IMR-90 (cell line): ENCODE results near the gene ZBTB38. TPM values are rescaled to one million over a fixed set of nuclear protein-coding genes. Genes with fewer than 3 reads are reported as not detected.

Experiments
- ATAC-seq: fragments of 200-7000 bp; cut with Tn5 transposase; 2 replicates; pipeline ENCODE4 v1.9.1; 2020; ENCODE audit warnings: low read depth, mild to moderate bottlenecking, moderate library complexity
- BruUV-seq: library from RNA; stranded (reverse); fragments of 400-500 nt; replicated peaks from 2 replicates; lab custom pipeline; 2021; lab: Mats Ljungman, UMichigan
- CTCF ChIA-PET: fragments of 300-600 bp; formaldehyde crosslinking; extraction: SDS; loops from one replicate; lab custom pipeline; 2021; ENCODE audit warnings: antibody characterized with exemption; lab: Yijun Ruan, JAX
- POLR2A ChIA-PET: fragments of 300-600 bp; sonication (Branson Sonifier 250); formaldehyde crosslinking; loops from one replicate; lab custom pipeline; 2022; ENCODE audit warnings: antibody characterized with exemption; ENCODE audit not compliant: unreplicated experiment; lab: Charles Lee
- DNase-seq: peaks from one replicate; pipeline ENCODE4 v3.0.0; 2013
- H2AFZ ChIP-seq: replicated peaks from 2 replicates; pipeline ENCODE3; 2013; ENCODE audit warnings: low read length, mild to moderate bottlenecking; ENCODE audit not compliant: poor library complexity
- H2AK5ac ChIP-seq: 2 replicates; pipeline ENCODE4 v1.6.1; 2013; ENCODE audit warnings: low read depth, low read length, inconsistent platforms
- H2AK9ac ChIP-seq: replicated peaks from 2 replicates; pipeline ENCODE3; 2013; ENCODE audit warnings: mild to moderate bottlenecking, low read depth, low read length, moderate library complexity; ENCODE audit not compliant: poor library complexity
- H2BK120ac ChIP-seq: 2 replicates; pipeline ENCODE4 v1.6.1; 2013; ENCODE audit warnings: low read depth, low read length, inconsistent platforms
- H2BK15ac ChIP-seq: 3 replicates; pipeline ENCODE4 v1.6.1; 2013; ENCODE audit warnings: low read depth, low read length, inconsistent platforms
- H2BK20ac ChIP-seq: 2 replicates; pipeline ENCODE4 v1.6.1; 2013; ENCODE audit warnings: low read depth, mild to moderate bottlenecking, inconsistent platforms, low read length, moderate library complexity
- H2BK5ac ChIP-seq: 2 replicates; pipeline ENCODE4 v1.6.1; 2013; ENCODE audit warnings: mild to moderate bottlenecking, low read depth, low read length, inconsistent platforms; ENCODE audit not compliant: poor library complexity, severe bottlenecking
- H3K14ac ChIP-seq: replicated peaks from 2 replicates; pipeline ENCODE4 v1.6.1; 2013; ENCODE audit warnings: low read depth, low read length, inconsistent platforms
- H3K18ac ChIP-seq: 2 replicates; pipeline ENCODE4 v1.6.1; 2013; ENCODE audit warnings: low read depth, low read length, control low read depth
- H3K23ac ChIP-seq: 2 replicates; pipeline ENCODE4 v1.6.1; 2013; ENCODE audit warnings: low read depth, low read length, inconsistent platforms
- H3K27ac ChIP-seq: 2 replicates; pipeline ENCODE4 v1.5.1; 2013; ENCODE audit warnings: mild to moderate bottlenecking, control low read depth, low read length; ENCODE audit not compliant: insufficient read depth
- H3K27me3 ChIP-seq: 2 replicates; pipeline ENCODE4 v1.6.1; 2013; ENCODE audit warnings: low read length; ENCODE audit not compliant: control insufficient read depth, insufficient read depth
- H3K36me3 ChIP-seq: 2 replicates; pipeline ENCODE4 v1.6.1; 2013; ENCODE audit warnings: low read length, mixed read lengths; ENCODE audit not compliant: control insufficient read depth, insufficient read depth
- H3K4ac ChIP-seq: 2 replicates; pipeline ENCODE4 v1.6.1; 2013; ENCODE audit warnings: low read depth, low read length, inconsistent platforms
- H3K4me1 ChIP-seq: 2 replicates; pipeline ENCODE4 v1.6.1; 2013; ENCODE audit warnings: low read length, mixed read lengths; ENCODE audit not compliant: control insufficient read depth, insufficient read depth
- H3K4me2 ChIP-seq: 2 replicates; pipeline ENCODE4 v1.6.1; 2013; ENCODE audit warnings: low read depth, mild to moderate bottlenecking, control low read depth, low read length, moderate library complexity
- H3K4me3 ChIP-seq: 2 replicates; pipeline ENCODE4 v1.5.1; 2013; ENCODE audit warnings: low read depth, mild to moderate bottlenecking, control low read depth, low read length, moderate library complexity; ENCODE audit not compliant: insufficient read depth
- H3K56ac ChIP-seq: 2 replicates; pipeline ENCODE4 v1.6.1; 2013; ENCODE audit warnings: low read length, inconsistent platforms; ENCODE audit not compliant: insufficient read depth; ENCODE audit errors: extremely low read depth
- H3K79me1 ChIP-seq, 2 experiments: 2 replicates each; pipeline ENCODE4 v1.6.1; 2013; ENCODE audit warnings: low read length in 2 of 2, inconsistent platforms in 1 of 2, low read depth in 1 of 2
- H3K9ac ChIP-seq: 2 replicates; pipeline ENCODE4 v1.6.1; 2013; ENCODE audit warnings: low read depth, low read length, control low read depth
- H3K9me1 ChIP-seq: 2 replicates; pipeline ENCODE4 v1.6.1; 2013; ENCODE audit warnings: low read length, inconsistent platforms; ENCODE audit not compliant: insufficient read depth
- H3K9me3 ChIP-seq: 2 replicates; pipeline ENCODE4 v1.6.1; 2013; ENCODE audit warnings: low read length; ENCODE audit not compliant: control insufficient read depth, insufficient read depth
- H4K20me1 ChIP-seq: 2 replicates; pipeline ENCODE4 v1.6.1; 2013; ENCODE audit warnings: low read length, inconsistent platforms; ENCODE audit not compliant: insufficient read depth
- H4K5ac ChIP-seq: 2 replicates; pipeline ENCODE4 v1.6.1; 2013; ENCODE audit warnings: mild to moderate bottlenecking, low read depth, low read length, control low read depth
- H4K8ac ChIP-seq, 2 experiments: 2 replicates each; pipeline ENCODE4 v1.6.1; 2013; ENCODE audit warnings: low read depth in 2 of 2, low read length in 2 of 2, control low read depth in 1 of 2, inconsistent platforms in 1 of 2
- H4K91ac ChIP-seq: 2 replicates; pipeline ENCODE4 v1.6.1; 2013; ENCODE audit warnings: low read depth, low read length, inconsistent platforms; ENCODE audit not compliant: insufficient read depth
- BHLHE40 ChIP-seq: fragments of 150-350 bp; IDR thresholded peaks from 2 replicates; pipeline ENCODE4 v1.6.1; 2016; ENCODE audit warnings: mild to moderate bottlenecking, low read depth, low read length
- FOS ChIP-seq: fragments of 150-350 bp; IDR thresholded peaks from 2 replicates; pipeline ENCODE4 v1.6.1; 2016; ENCODE audit warnings: low read depth, low read length
- MAFK ChIP-seq: IDR thresholded peaks from 2 replicates; pipeline ENCODE4 v1.6.1; 2012; ENCODE audit warnings: low read depth, low read length, improper control_type of control experiment
- MAZ ChIP-seq: IDR thresholded peaks from 2 replicates; pipeline ENCODE4 v1.6.1; 2012; ENCODE audit warnings: low read depth, mild to moderate bottlenecking, low read length, improper control_type of control experiment, moderate library complexity, borderline replicate concordance
- MXI1 ChIP-seq: IDR thresholded peaks from 2 replicates; pipeline ENCODE4 v1.6.1; 2012; ENCODE audit warnings: low read depth, mild to moderate bottlenecking, low read length, moderate library complexity, borderline replicate concordance
- NFE2L2 ChIP-seq: fragments of 150-350 bp; IDR thresholded peaks from 2 replicates; pipeline ENCODE4 v1.6.1; 2016; ENCODE audit warnings: low read depth, mild to moderate bottlenecking, low read length
- POLR2A ChIP-seq: IDR thresholded peaks from 2 replicates; pipeline ENCODE4 v1.6.1; 2012; ENCODE audit warnings: mild to moderate bottlenecking, low read depth, low read length
- RCOR1 ChIP-seq: IDR thresholded peaks from 2 replicates; pipeline ENCODE4 v1.6.1; 2012; ENCODE audit warnings: mild to moderate bottlenecking, low read length, improper control_type of control experiment; ENCODE audit not compliant: insufficient replicate concordance
- SMC3 ChIP-seq: fragments of 150-350 bp; IDR thresholded peaks from 2 replicates; pipeline ENCODE4 v1.6.1; 2016; ENCODE audit warnings: low read depth, mild to moderate bottlenecking, antibody characterized with exemption, low read length, moderate library complexity
- WGBS, 2 experiments: methylation state at CpG; one replicate each; pipeline versions ENCODE4 v1.1.5 to v1.1.7; 2013; ENCODE audit warnings: missing lambda C conversion rate in 2 of 2; ENCODE audit not compliant: insufficient read length in 1 of 2; ENCODE audit errors: extremely low coverage in 2 of 2; 5-methylcytosine and 5-hydroxymethylcytosine counted together
- dilution Hi-C: fragments of 300-500 bp; cut with HindIII; formaldehyde crosslinking; loops from one replicate; pipeline ENCODE4 v1.14.3; 2018; ENCODE audit warnings: low sequenced_read_pairs; ENCODE audit not compliant: unreplicated experiment
- in situ Hi-C: fragments of 300-500 bp; cut with MboI; formaldehyde crosslinking; loops from 3 replicates; pipeline ENCODE4 v1.14.3; 2019; ENCODE audit warnings: low sequenced_read_pairs, inconsistent platforms, mixed read lengths
- intact Hi-C: fragments of 100-400 bp; cut with micrococcal nuclease; formaldehyde crosslinking; loops from 2 replicates; pipeline ENCODE4 v1.10.0; 2022
- polyA plus RNA-seq, 3 experiments: library from polyadenylated mRNA; depleted of rRNA; stranded (reverse); fragments of >200 nt; gene quantifications; 2 replicates each; pipeline ENCODE4 v1.2.3, GENCODE V29; 2012; ENCODE audit warnings: low replicate concordance in 1 of 3
- total RNA-seq: library from RNA; depleted of rRNA; stranded (reverse); fragments of >200 nt; gene quantifications from 2 replicates; pipeline ENCODE4 v1.2.3, GENCODE V29; 2012
- TF ChIP-seq, protein P1 (sequence below): fragments of 150-350 bp; IDR thresholded peaks from 2 replicates; pipeline ENCODE4 v1.6.1; 2017; ENCODE audit warnings: mild to moderate bottlenecking, antibody characterized with exemption, low read length, low read depth

The ZBTB38 gene
- total and polyA plus RNA-seq, 2 of the 4 experiments (the other 2 are of a cell fraction) = 44.9 to 274 TPM

DNA sequence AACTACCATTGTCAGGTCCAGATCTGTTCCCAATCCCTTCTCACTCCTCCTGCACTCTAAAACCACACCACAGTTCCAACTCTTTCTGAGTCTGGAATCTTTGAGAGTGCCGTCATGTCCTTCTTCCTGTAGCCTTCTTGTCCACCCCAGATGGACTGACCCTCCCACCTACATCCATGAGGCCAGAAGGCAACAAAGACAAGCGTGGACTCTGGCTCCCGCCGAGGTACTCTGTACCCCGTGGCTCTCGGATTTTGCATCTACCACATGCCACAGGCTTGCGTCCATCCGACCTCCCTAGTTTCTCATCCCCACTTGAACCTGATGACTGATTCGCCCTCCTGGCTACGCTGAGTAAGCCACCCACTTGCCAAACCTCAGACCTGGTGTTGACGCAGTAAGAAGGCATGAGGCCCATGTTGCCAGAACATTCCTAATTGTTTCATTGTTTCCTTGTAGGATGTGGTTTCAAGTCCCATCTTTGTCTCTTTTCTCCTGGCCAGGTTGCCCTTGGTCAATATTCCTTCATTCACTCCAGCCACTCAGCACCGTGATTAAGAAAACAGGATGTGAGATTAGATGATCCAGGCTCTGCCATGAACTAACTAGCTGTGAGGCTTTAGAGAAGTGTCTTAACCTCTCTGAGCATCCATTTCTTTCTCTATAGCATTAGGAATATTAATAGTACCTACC, 1.1 kb upstream of the ZBTB38 start (continued):
- TF ChIP-seq BHLHE40 = peak; percentile 66
- peak; percentile 62 for TF ChIP-seq MXI1

DNA sequence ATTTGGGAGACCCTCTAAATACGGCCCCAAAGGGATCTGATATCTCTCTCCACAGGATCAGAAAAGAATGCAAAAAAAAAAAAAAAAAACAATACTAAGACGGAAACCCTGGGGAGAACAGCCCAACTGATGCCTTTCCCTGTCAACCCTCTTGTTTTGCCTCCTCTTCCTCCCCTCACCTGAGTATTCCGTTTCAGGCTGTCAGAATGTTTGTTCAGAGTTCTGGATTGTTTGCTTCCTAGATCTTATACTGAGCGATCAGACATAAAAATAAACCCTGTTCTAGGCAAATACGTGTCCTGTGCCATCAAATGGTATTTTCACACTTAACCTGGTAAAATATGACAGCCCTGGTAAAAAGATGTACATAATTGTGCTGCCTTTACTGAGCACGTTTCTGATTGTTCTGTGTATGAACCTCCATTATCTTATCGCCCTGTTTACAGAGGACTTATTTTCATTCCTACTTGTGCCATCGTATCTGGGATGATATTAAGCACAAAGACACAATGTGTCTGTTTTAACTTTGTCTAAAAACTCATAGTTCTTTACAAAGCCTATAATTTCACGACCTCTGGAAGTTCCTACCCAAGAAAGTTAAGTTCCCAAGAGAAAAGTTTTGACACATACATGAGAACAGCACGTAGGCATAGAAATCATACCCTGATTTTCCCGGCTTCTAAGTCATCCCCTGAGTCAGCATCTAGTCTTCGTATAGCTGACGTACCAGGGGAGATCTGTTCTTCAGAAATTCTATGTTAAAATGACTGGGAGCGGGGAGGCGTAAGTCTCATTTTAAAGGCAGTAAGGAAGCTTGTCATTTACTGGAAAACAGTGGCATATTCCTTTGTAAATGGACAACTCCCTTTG, 856 bp downstream of the ZBTB38 start:
- Histone ChIP-seq H4K5ac (peak overlapping the region; percentile 100), H3K18ac (peak overlapping the region; percentile 100), H3K4me2 (peak overlapping the region; percentile 95), H2BK120ac (peak overlapping the region; percentile 99), H3K4me3 (peak overlapping the region; percentile 45; the same call in 1 of the 2 replicates), H3K36me3 (peaks cover 7% of the 10 kb centered on the region; the same call in 1 of the 2 replicates), H2AFZ (no peak overlapping the region), H3K9me3 (no peaks in the 10 kb centered on the region), H4K20me1 (no peaks in the 10 kb centered on the region), H3K27me3 (no peaks in the 10 kb centered on the region), H3K9me1 (peaks cover 10% of the 10 kb centered on the region; the same call in 1 of the 2 replicates), H3K14ac (peak overlapping the region; percentile 100), H4K8ac (peak overlapping the region; percentile 80 to 98), H2BK15ac (peak overlapping the region; percentile 90), H4K91ac (peak overlapping the region; percentile 100), H3K27ac (peak overlapping the region; percentile 99), H3K4ac (peak overlapping the region; percentile 100), H3K23ac (peak overlapping the region; percentile 99), H2AK5ac (peak overlapping the region; percentile 97), H3K9ac (peak overlapping the region; percentile 65), H3K56ac (peak overlapping the region; percentile 99), H3K4me1 (peaks cover 21% of the 10 kb centered on the region), H2AK9ac (peak overlapping the region; percentile 100), H2BK20ac (peak overlapping the region; percentile 100), H2BK5ac (peak overlapping the region; percentile 100), H3K79me1 (peaks cover 25 to 53% of the 10 kb centered on the region in 2 experiments)
- ChIA-PET CTCF (interaction anchor here (0.7 to 1.8 kb wide), 5 partner anchors 15 to 85 kb away, joined by 3 to 8 read pairs (median 4); no protein-coding TSS in a partner anchor), POLR2A (interaction anchor here (0.8 to 1.1 kb wide), 2 partner anchors 12 to 18 kb away, joined by 3 read pairs; no protein-coding TSS in a partner anchor)
- ATAC-seq = no peak
- dilution Hi-C loops = no loop called here
- WGBS, 2 experiments = 38% methylated on average over 3 of the region's 15 CpGs; no CpG with 5 or more reads in 1 of the 2 experiments
- in situ Hi-C loops = no loop called here
- DNase-seq = peak; percentile 87
- TF ChIP-seq MAZ (no peak), NFE2L2 (peak; percentile 59; the same call in 1 of the 2 replicates), SMC3 (0 out of 2 replicates have a peak, but pooled peaks have one; percentile 6), FOS (peak; percentile 55), RCOR1 (no peak), POLR2A (peak; percentile 61; the same call in 1 of the 2 replicates), MAFK (peak; percentile 86)
- TF ChIP-seq, protein P1, sequence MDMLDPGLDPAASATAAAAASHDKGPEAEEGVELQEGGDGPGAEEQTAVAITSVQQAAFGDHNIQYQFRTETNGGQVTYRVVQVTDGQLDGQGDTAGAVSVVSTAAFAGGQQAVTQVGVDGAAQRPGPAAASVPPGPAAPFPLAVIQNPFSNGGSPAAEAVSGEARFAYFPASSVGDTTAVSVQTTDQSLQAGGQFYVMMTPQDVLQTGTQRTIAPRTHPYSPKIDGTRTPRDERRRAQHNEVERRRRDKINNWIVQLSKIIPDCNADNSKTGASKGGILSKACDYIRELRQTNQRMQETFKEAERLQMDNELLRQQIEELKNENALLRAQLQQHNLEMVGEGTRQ = no peak
- BruUV-seq = no TSS peak
- intact Hi-C loops = loop anchor here (2.0 kb wide), 1 partner anchor 16 kb away; no protein-coding TSS in a partner anchor
